Right lobe of liver (tissue), 6 donors: ENCODE measurements around the gene GLIS1. TPM values are rescaled to one million over a fixed set of nuclear protein-coding genes. Genes with fewer than 3 reads are reported as not detected.

Source experiments
- ATAC-seq, 4 donors: fragments of 200-7000 bp; cut with Tn5 transposase; one replicate each; pipeline ENCODE4 v1.9.1; 2020; ENCODE audit warnings: mild to moderate bottlenecking in 4 of 4, moderate library complexity in 4 of 4
- DNase-seq, 3 donors: peaks; one replicate each; pipeline ENCODE4 v3.0.0-alpha.2; 2020
- H3K27ac ChIP-seq, 3 donors: fragments of 200-600 bp; one replicate each; pipeline ENCODE4 v1.8.0; 2022
- H3K27me3 ChIP-seq, 2 donors: fragments of 200-600 bp; one replicate each; pipeline ENCODE4 v1.8.0; 2022
- H3K36me3 ChIP-seq, 4 donors: fragments of 200-600 bp; sonication (generic) in 1 of 4; one replicate each; pipeline versions ENCODE4 v1.5.1 to v1.8.0; 2017 to 2022; ENCODE audit warnings: control low read depth in 1 of 4
- H3K4me1 ChIP-seq, 4 donors: fragments of 200-600 bp; sonication (generic) in 1 of 4; one replicate each; pipeline versions ENCODE4 v1.5.1 to v1.8.0; 2017 to 2022; ENCODE audit warnings: control low read depth in 1 of 4
- H3K4me3 ChIP-seq, 3 donors: fragments of 200-600 bp; one replicate each; pipeline ENCODE4 v1.8.0; 2022
- H3K9me3 ChIP-seq, 4 donors: fragments of 200-600 bp; sonication (generic) in 1 of 4; one replicate each; pipeline versions ENCODE4 v1.5.1 to v1.8.0; 2017 to 2022; ENCODE audit warnings: control low read depth in 1 of 4
- CTCF ChIP-seq, 4 donors: fragments of 200-600 bp in 3 of 4; fragments of 450-650 bp in 1 of 4; IDR thresholded peaks; one replicate each; pipeline versions ENCODE4 v1.5.1 to v1.8.0; 2016 to 2022; ENCODE audit warnings: antibody characterized with exemption in 4 of 4, mild to moderate bottlenecking in 2 of 4
- POLR2A ChIP-seq: fragments of 450-650 bp; IDR thresholded peaks from one replicate; pipeline ENCODE4 v1.6.1; 2017; ENCODE audit warnings: antibody characterized with exemption, mild to moderate bottlenecking
- WGBS: methylation state at CpG from one replicate; pipeline ENCODE4 v1.1.6; 2018; ENCODE audit warnings: low coverage, low lambda C conversion rate; ENCODE audit not compliant: insufficient coverage; ENCODE audit errors: missing lambda C conversion rate; 5-methylcytosine and 5-hydroxymethylcytosine counted together
- intact Hi-C, 2 donors: fragments of 100-400 bp; cut with DNase I; formaldehyde crosslinking; loops; one replicate each; pipeline versions ENCODE4 v1.11.2 to v1.14.1; 2022
- total RNA-seq, 6 experiments: library from RNA; depleted of rRNA in 2 of 6; stranded (reverse); fragments of >200 nt in 2 of 6; fragmentation: NEBNext Ultra II Directional in 3 of 6; extraction: Animal tissue kit (Norgen Biotek cat#: 25700) in 3 of 6; gene quantifications; one replicate each; pipeline versions ENCODE4 v1.1.0 to v1.2.4, GENCODE V29; 2016 to 2023
- donor health status: DM: no; HTN: yes; CAD: no.
- donor health status: DM: no; HTN: no; CAD: no.
- donor health status: DM: no; HTN: no; CAD: no.
- donor health status: DM: no; HTN: yes; CAD: no.
- donor health status: DM: no; HTN: yes; CAD: no.

Gene GLIS1
- total RNA-seq, 6 experiments from 2014 or later, result not detected

GRCh38 chr1:53777272-53777671, 38.3 kb upstream of the GLIS1 start:
- ATAC-seq (no peak), DNase-seq (no peak)
- Histone ChIP-seq H3K36me3 (no peaks in the 10 kb centered on the region), H3K9me3 (no peaks in the 10 kb centered on the region), H3K4me1 (no peaks in the 10 kb centered on the region), H3K27ac (no peak overlapping the region), H3K27me3 (no peaks in the 10 kb centered on the region), H3K4me3 (no peak overlapping the region)
- no peak for TF ChIP-seq POLR2A
- no peak for TF ChIP-seq CTCF (IDR thresholded peaks at IDR 0.05)
- 100% methylated on average over 1 of the region's 1 CpG for WGBS
- intact Hi-C loops, result no loop called here

- no peak overlapping the region for H3K4me3 ChIP-seq
- no peaks in the 10 kb centered on the region for H3K27me3 ChIP-seq
- intact Hi-C loops, result no loop called here
- ATAC-seq, result no peak
- no peaks in the 10 kb centered on the region for H3K9me3 ChIP-seq
- DNase-seq, result no peak
- no peak overlapping the region for H3K27ac ChIP-seq
- 82% methylated on average over 2 of the region's 2 CpGs for WGBS
- TF ChIP-seq CTCF (IDR thresholded peaks at IDR 0.05) (no peak), POLR2A (no peak)
- peaks cover 0 to 4% (median 0%) of the 10 kb centered on the region in 4 donors for H3K36me3 ChIP-seq
- H3K4me1 ChIP-seq, result no peaks in the 10 kb centered on the region
Measured at GRCh38 chr1:53771648-53772047, 32.7 kb upstream of the GLIS1 start.

- intact Hi-C loops, result no loop called here
- H3K27me3 ChIP-seq, result no peaks in the 10 kb centered on the region
- no peak overlapping the region for H3K27ac ChIP-seq
- no peaks in the 10 kb centered on the region for H3K4me1 ChIP-seq
- DNase-seq (no peak), ATAC-seq (no peak)
- H3K36me3 ChIP-seq, result peaks cover 0 to 4% (median 0%) of the 10 kb centered on the region in 4 donors
- TF ChIP-seq CTCF (IDR thresholded peaks at IDR 0.05), result no peak
- TF ChIP-seq POLR2A, result no peak
- whole genome bisulfite sequencing, result 92% methylated on average over 1 of the region's 1 CpG
- no peak overlapping the region for H3K4me3 ChIP-seq
- H3K9me3 ChIP-seq, result no peaks in the 10 kb centered on the region
Measured at GRCh38 chr1:53769780-53770179, 30.8 kb upstream of the GLIS1 start.

GRCh38 chr1:53769184-53769583, 30.2 kb upstream of the GLIS1 start:
- 100% methylated on average over 1 of the region's 1 CpG for WGBS
- Histone ChIP-seq H3K4me3 (no peak overlapping the region), H3K36me3 (peaks cover 0 to 4% (median 0%) of the 10 kb centered on the region in 4 donors), H3K4me1 (no peaks in the 10 kb centered on the region), H3K27ac (no peak overlapping the region), H3K27me3 (no peaks in the 10 kb centered on the region), H3K9me3 (no peaks in the 10 kb centered on the region)
- DNase-seq, result no peak
- intact Hi-C loops, result no loop called here
- TF ChIP-seq POLR2A (no peak), CTCF (IDR thresholded peaks at IDR 0.05) (no peak)
- no peak for ATAC-seq

GRCh38 chr1:53766831-53767405, 28.0 kb upstream of the GLIS1 start:
- H3K27ac ChIP-seq, result no peak overlapping the region
- 31% methylated on average over 3 of the region's 3 CpGs for WGBS
- no peak for TF ChIP-seq CTCF (IDR thresholded peaks at IDR 0.05)
- no peak for TF ChIP-seq POLR2A
- peaks cover 0 to 2% (median 0%) of the 10 kb centered on the region in 4 donors for H3K36me3 ChIP-seq
- H3K9me3 ChIP-seq, result no peaks in the 10 kb centered on the region
- ATAC-seq (peak in 1 of 4 donors; percentile 44), DNase-seq (no peak)
- peak overlapping the region in 1 of 3 donors; percentile 1 for H3K4me3 ChIP-seq
- H3K27me3 ChIP-seq, result no peaks in the 10 kb centered on the region
- intact Hi-C loops, result no loop called here
- no peaks in the 10 kb centered on the region for H3K4me1 ChIP-seq
